GM12865 (cell line): Measurements from ENCODE around the gene CLEC3B.

Experiments
- DNase-seq: peaks from one replicate; pipeline ENCODE4 v3.0.0; 2010; ENCODE audit warnings: low read depth
- H3K4me3 ChIP-seq: 2 replicates; pipeline ENCODE4 v1.5.1; 2011; ENCODE audit warnings: mild to moderate bottlenecking, low read depth, low read length, control low read depth
- TF ChIP-seq, protein P1 (sequence below): IDR thresholded peaks from 2 replicates; pipeline ENCODE4 v1.5.1; 2011; ENCODE audit warnings: low read length, control low read depth, low read depth, inconsistent platforms; ENCODE audit not compliant: insufficient read depth; ENCODE audit errors: missing control alignments

Gene CLEC3B

DNA sequence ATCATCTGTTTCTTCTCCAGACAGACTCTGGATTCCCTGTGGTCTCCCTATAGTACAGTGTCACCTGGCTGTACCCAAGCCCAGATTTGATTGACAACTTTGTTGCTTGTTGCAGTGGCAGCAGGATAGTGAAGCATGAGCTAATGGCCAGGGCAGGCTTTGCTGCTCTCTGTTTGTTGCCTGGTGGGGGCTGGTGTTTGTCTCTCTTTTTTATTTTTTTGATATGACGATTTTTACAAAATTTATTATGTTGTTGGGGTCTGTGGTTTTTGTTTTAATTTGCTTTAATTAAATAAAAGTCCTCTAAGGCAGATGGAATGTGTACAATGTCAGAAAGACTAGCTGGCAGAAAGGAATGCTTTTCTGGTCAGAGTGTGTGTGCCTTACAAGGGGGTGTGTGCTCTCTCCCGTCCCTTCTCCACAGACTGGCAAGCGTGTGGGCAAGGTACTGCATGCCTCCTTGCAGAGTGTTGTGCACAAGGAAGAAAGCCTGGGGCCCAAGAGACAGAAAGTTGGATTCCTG is 15.2 kb upstream of the CLEC3B start:
- no peak overlapping the region for H3K4me3 ChIP-seq
- TF ChIP-seq, protein P1, sequence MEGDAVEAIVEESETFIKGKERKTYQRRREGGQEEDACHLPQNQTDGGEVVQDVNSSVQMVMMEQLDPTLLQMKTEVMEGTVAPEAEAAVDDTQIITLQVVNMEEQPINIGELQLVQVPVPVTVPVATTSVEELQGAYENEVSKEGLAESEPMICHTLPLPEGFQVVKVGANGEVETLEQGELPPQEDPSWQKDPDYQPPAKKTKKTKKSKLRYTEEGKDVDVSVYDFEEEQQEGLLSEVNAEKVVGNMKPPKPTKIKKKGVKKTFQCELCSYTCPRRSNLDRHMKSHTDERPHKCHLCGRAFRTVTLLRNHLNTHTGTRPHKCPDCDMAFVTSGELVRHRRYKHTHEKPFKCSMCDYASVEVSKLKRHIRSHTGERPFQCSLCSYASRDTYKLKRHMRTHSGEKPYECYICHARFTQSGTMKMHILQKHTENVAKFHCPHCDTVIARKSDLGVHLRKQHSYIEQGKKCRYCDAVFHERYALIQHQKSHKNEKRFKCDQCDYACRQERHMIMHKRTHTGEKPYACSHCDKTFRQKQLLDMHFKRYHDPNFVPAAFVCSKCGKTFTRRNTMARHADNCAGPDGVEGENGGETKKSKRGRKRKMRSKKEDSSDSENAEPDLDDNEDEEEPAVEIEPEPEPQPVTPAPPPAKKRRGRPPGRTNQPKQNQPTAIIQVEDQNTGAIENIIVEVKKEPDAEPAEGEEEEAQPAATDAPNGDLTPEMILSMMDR = no peak
- no peak for DNase-seq

DNA sequence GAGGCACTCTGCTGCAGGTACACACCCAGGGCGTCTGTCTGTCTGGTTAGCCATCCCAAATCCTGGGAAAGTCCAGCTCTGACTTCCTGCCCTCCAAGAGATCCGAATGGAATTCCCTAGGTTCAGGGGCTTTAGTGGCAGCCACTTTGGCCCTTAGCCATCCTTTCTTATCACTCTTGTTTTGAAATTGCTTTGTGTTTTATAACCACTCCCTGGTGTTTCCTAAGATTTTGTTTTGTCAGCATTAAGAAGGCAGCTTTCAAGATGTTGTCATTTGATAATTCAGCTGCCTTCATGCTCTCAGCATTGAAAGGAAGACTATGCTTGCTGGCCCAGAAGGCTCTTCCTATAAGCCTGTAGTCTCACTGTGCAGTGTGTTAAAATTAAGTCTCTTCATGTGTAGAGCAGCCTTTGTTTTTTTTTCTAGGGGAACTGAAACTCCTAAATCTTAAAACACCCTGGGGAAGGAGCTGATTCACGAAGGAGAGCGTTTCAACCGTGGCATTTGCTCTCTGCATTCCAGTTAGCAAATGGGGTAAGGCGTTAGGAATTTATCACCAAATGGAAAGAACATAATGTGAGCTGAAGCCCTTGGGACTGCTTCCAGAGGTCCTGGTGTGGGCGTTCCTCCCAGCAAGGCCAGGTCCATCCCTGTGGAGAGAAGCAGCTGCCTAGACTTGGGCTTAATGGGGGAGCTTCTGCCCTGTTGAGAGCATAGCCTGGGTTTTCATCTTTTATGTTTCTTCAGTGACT is 14.2 kb upstream of the CLEC3B start:
- TF ChIP-seq, protein P1 = no peak
- no peak for DNase-seq
- no peak overlapping the region for H3K4me3 ChIP-seq

GRCh38 chr3:45012577-45012976 is 13.5 kb upstream of the CLEC3B start:
- no peak for DNase-seq
- no peak overlapping the region for H3K4me3 ChIP-seq
- TF ChIP-seq, protein P1 = no peak

DNA sequence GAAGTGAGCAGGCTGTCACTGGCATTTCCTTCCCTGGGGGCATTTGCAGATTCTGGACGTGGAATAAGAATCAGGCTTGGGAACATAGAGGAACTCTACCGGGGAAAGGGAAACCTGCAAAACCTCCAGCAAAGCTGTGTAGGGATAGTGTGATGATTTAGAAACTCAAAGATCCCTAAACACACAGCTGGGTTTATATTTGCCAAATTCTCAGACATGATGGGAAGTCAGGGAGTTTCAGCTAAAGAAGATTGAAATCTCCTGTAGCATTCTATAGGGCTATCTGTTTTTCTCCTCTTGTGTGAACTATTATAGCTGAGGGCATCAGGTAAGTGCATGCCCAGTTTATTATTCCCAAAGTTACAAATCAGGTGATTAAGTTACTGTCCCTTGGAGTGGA is 9.2 kb upstream of the CLEC3B start:
- H3K4me3 ChIP-seq = no peak overlapping the region
- TF ChIP-seq, protein P1 = no peak
- DNase-seq = no peak

GRCh38 chr3:45017821-45018220 is 8.3 kb upstream of the CLEC3B start:
- H3K4me3 ChIP-seq = no peak overlapping the region
- TF ChIP-seq, protein P1 = no peak
- no peak for DNase-seq

- H3K4me3 ChIP-seq = no peak overlapping the region
- DNase-seq = no peak
- TF ChIP-seq, protein P1 = no peak
Measured at GRCh38 chr3:45020534-45020933, 5.6 kb upstream of the CLEC3B start.
